ENCODE data around the gene CASQ1. TPM values are rescaled to one million over a fixed set of nuclear protein-coding genes. Genes with fewer than 3 reads are reported as not detected.

Gene CASQ1
- polyA plus RNA-seq, 1 donor, result 1,211 TPM

- no peak for DNase-seq (ENCODE audit: low read depth)
Observed at GRCh38 chr1:160168609-160169369, 21.6 kb upstream of the CASQ1 start.

GRCh38 chr1:160169553-160170399 lies 20.6 kb upstream of the CASQ1 start:
- DNase-seq (ENCODE audit: low read depth), result no peak

- DNase-seq (ENCODE audit: low read depth), result no peak
Observed at GRCh38 chr1:160171354-160171753, 19.0 kb upstream of the CASQ1 start.

- no peak for DNase-seq (ENCODE audit: low read depth)
Observed at GRCh38 chr1:160171980-160172379, 18.4 kb upstream of the CASQ1 start.

- no peak for DNase-seq (ENCODE audit: low read depth)
Observed at GRCh38 chr1:160177231-160177630, 13.1 kb upstream of the CASQ1 start.

- no peak for DNase-seq (ENCODE audit: low read depth)
Observed at GRCh38 chr1:160177667-160178066, 12.7 kb upstream of the CASQ1 start.

GRCh38 chr1:160178731-160179130 lies 11.6 kb upstream of the CASQ1 start:
- no peak for DNase-seq (ENCODE audit: low read depth)

- DNase-seq (ENCODE audit: low read depth), result no peak
Observed at GRCh38 chr1:160179336-160179735, 11.0 kb upstream of the CASQ1 start.

GRCh38 chr1:160186246-160186645 lies 4.1 kb upstream of the CASQ1 start:
- DNase-seq (ENCODE audit: low read depth), result no peak

- DNase-seq (ENCODE audit: low read depth), result no peak
Observed at GRCh38 chr1:160186729-160187128, 3.6 kb upstream of the CASQ1 start.

- no peak for DNase-seq (ENCODE audit: low read depth)
Observed at GRCh38 chr1:160187407-160187806, 3.0 kb upstream of the CASQ1 start.

- no peak for DNase-seq (ENCODE audit: low read depth)
Observed at GRCh38 chr1:160188341-160188740, 2.0 kb upstream of the CASQ1 start.

- DNase-seq (ENCODE audit: low read depth), result no peak
Observed at GRCh38 chr1:160191756-160192155, 1.4 kb downstream of the CASQ1 start.

GRCh38 chr1:160192234-160192633 lies 1.9 kb downstream of the CASQ1 start:
- no peak for DNase-seq (ENCODE audit: low read depth)

- DNase-seq (ENCODE audit: low read depth), result peak; percentile 69
Observed at GRCh38 chr1:160193091-160193819, 2.9 kb downstream of the CASQ1 start.

- no peak for DNase-seq (ENCODE audit: low read depth)
Observed at GRCh38 chr1:160193832-160194736, 3.7 kb downstream of the CASQ1 start.

- DNase-seq (ENCODE audit: low read depth), result no peak
Observed at GRCh38 chr1:160194737-160195059, 4.3 kb downstream of the CASQ1 start.

- DNase-seq (ENCODE audit: low read depth), result no peak
Observed at GRCh38 chr1:160196143-160196542, 5.8 kb downstream of the CASQ1 start.

- DNase-seq (ENCODE audit: low read depth), result no peak
Observed at GRCh38 chr1:160197231-160197630, 6.9 kb downstream of the CASQ1 start.

- DNase-seq (ENCODE audit: low read depth), result no peak
Observed at GRCh38 chr1:160200786-160201185, 10.4 kb downstream of the CASQ1 start.

- no peak for DNase-seq (ENCODE audit: low read depth)
Observed at GRCh38 chr1:160204526-160205241, 14.3 kb downstream of the CASQ1 start.

Data from forelimb muscle (tissue), 1 donor.